SU-DHL-6 (cell line): Measurements from ENCODE around the gene OR4C45.

Source experiments
- H2AFZ ChIP-seq: fragments of 200-600 bp; sonication (generic); 2 replicates; pipeline ENCODE4 v1.6.1; 2014; ENCODE audit warnings: low read depth, mild to moderate bottlenecking, moderate library complexity, mixed read lengths, antibody characterized with exemption, low read length; ENCODE audit not compliant: severe bottlenecking
- H3F3A ChIP-seq: fragments of 200-600 bp; shearing (Covaris generic); 2 replicates; pipeline ENCODE4 v1.6.0; 2016; ENCODE audit warnings: antibody characterized with exemption, mild to moderate bottlenecking; ENCODE audit not compliant: insufficient read depth
- H3K27ac ChIP-seq: fragments of 200-600 bp; sonication (generic); 2 replicates; pipeline ENCODE4 v1.5.1; 2016; ENCODE audit warnings: low read depth, mild to moderate bottlenecking, low read length, moderate library complexity, mixed read lengths
- H3K27me3 ChIP-seq: fragments of 200-600 bp; sonication (generic), shearing (Covaris generic); 2 replicates; pipeline ENCODE4 v1.6.0; 2014; ENCODE audit warnings: mild to moderate bottlenecking, low read length
- H3K36me3 ChIP-seq: fragments of 200-600 bp; sonication (generic); 2 replicates; pipeline ENCODE4 v1.6.1; 2014; ENCODE audit warnings: mild to moderate bottlenecking, low read length, mixed read lengths
- H3K4me2 ChIP-seq: fragments of 300-600, 200-600 bp; shearing (Covaris generic), sonication (generic); 2 replicates; pipeline ENCODE4 v1.6.0; 2014; ENCODE audit warnings: low read length, low read depth, mild to moderate bottlenecking; ENCODE audit not compliant: poor library complexity, severe bottlenecking
- H3K4me3 ChIP-seq: fragments of 200-600 bp; sonication (generic); 2 replicates; pipeline ENCODE4 v1.5.1; 2014; ENCODE audit warnings: antibody characterized with exemption, low read length, mild to moderate bottlenecking, mixed read lengths; ENCODE audit not compliant: insufficient read depth, poor library complexity, severe bottlenecking
- H3K79me2 ChIP-seq: fragments of 200-600 bp; sonication (generic); 2 replicates; pipeline ENCODE4 v1.6.1; 2014; ENCODE audit warnings: mild to moderate bottlenecking, low read length, moderate library complexity; ENCODE audit not compliant: insufficient read depth
- H3K9ac ChIP-seq: fragments of 200-600 bp; sonication (generic); 2 replicates; pipeline ENCODE4 v1.7.0; 2014; ENCODE audit warnings: mild to moderate bottlenecking, low read length
- H3K9me2 ChIP-seq: fragments of 200-600 bp; sonication (generic); replicated peaks from 2 replicates; pipeline ENCODE4 v1.6.1; 2014; ENCODE audit warnings: low read length; ENCODE audit not compliant: insufficient read depth
- H3K9me3 ChIP-seq: fragments of 200-600 bp; sonication (generic); 2 replicates; pipeline ENCODE4 v1.6.1; 2014; ENCODE audit warnings: low read length, mixed read lengths; ENCODE audit not compliant: insufficient read depth
- H4K20me1 ChIP-seq: fragments of 200-600 bp; sonication (generic); 2 replicates; pipeline ENCODE4 v1.6.1; 2014; ENCODE audit warnings: low read depth, mild to moderate bottlenecking, antibody characterized with exemption, low read length, moderate library complexity, mixed read lengths
- CTCF ChIP-seq: fragments of 200-600 bp; sonication (generic); IDR thresholded peaks from one replicate; pipeline ENCODE4 v1.5.1; 2017; ENCODE audit warnings: antibody characterized with exemption, mild to moderate bottlenecking, low read length, moderate library complexity; ENCODE audit not compliant: insufficient read depth, poor library complexity, severe bottlenecking
- EZH2phosphoT487 ChIP-seq: fragments of 200-600 bp; sonication (generic), shearing (Covaris generic); conservative IDR thresholded peaks from 2 replicates; pipeline ENCODE4 v1.6.1; 2018; ENCODE audit warnings: mild to moderate bottlenecking, antibody characterized with exemption, low read length, moderate library complexity, mixed read lengths

OR4C45 gene

GRCh38 chr11:50071584-50072225 is 39.0 kb downstream of the OR4C45 start:
- H3K4me2 ChIP-seq = no peak overlapping the region
- no peaks in the 10 kb centered on the region for H4K20me1 ChIP-seq
- H3K9ac ChIP-seq = no peak overlapping the region
- H3K4me3 ChIP-seq = no peak overlapping the region
- H3K27ac ChIP-seq = no peak overlapping the region
- no peaks in the 10 kb centered on the region for H3K9me3 ChIP-seq
- H3F3A ChIP-seq = no peaks in the 10 kb centered on the region
- TF ChIP-seq CTCF (no peak), EZH2phosphoT487 (no peak)
- no peak overlapping the region for H2AFZ ChIP-seq
- no peaks in the 10 kb centered on the region for H3K79me2 ChIP-seq
- H3K27me3 ChIP-seq = no peaks in the 10 kb centered on the region
- no peaks in the 10 kb centered on the region for H3K9me2 ChIP-seq
- no peaks in the 10 kb centered on the region for H3K36me3 ChIP-seq

GRCh38 chr11:50072226-50073112 is 39.8 kb downstream of the OR4C45 start:
- H2AFZ ChIP-seq = no peak overlapping the region
- no peaks in the 10 kb centered on the region for H3K36me3 ChIP-seq
- H3K27me3 ChIP-seq = no peaks in the 10 kb centered on the region
- no peak overlapping the region for H3K27ac ChIP-seq
- no peaks in the 10 kb centered on the region for H3K79me2 ChIP-seq
- H3K9ac ChIP-seq = no peak overlapping the region
- no peaks in the 10 kb centered on the region for H3K9me2 ChIP-seq
- H4K20me1 ChIP-seq = no peaks in the 10 kb centered on the region
- H3K9me3 ChIP-seq = no peaks in the 10 kb centered on the region
- H3K4me2 ChIP-seq = no peak overlapping the region
- no peaks in the 10 kb centered on the region for H3F3A ChIP-seq
- TF ChIP-seq EZH2phosphoT487 = no peak
- no peak for TF ChIP-seq CTCF
- H3K4me3 ChIP-seq = no peak overlapping the region

- Histone ChIP-seq H3K4me2 (no peak overlapping the region), H3K9ac (no peak overlapping the region), H3K79me2 (no peaks in the 10 kb centered on the region), H3K27ac (no peak overlapping the region), H3K36me3 (no peaks in the 10 kb centered on the region), H3F3A (no peaks in the 10 kb centered on the region), H3K4me3 (no peak overlapping the region), H3K9me2 (no peaks in the 10 kb centered on the region), H3K9me3 (no peaks in the 10 kb centered on the region), H3K27me3 (no peaks in the 10 kb centered on the region), H4K20me1 (no peaks in the 10 kb centered on the region), H2AFZ (no peak overlapping the region)
- TF ChIP-seq CTCF (no peak), EZH2phosphoT487 (no peak)
These were observed 40.7 kb downstream of the OR4C45 start for GRCh38 chr11:50073113-50074105.
